OCI-LY3 (cell line): Measurements from ENCODE around the gene TJP3.

Source experiments
- CTCF ChIP-seq: fragments of 200-600, 300-600 bp; sonication (generic); IDR thresholded peaks from 2 replicates; pipeline ENCODE4 v1.5.1; 2014; ENCODE audit warnings: antibody characterized with exemption, low read length, low read depth
- EZH2phosphoT487 ChIP-seq: fragments of 200-600 bp; shearing (Covaris generic); IDR thresholded peaks from 2 replicates; pipeline ENCODE4 v1.6.1; 2018; ENCODE audit warnings: antibody characterized with exemption, mixed run types, low read depth

- TF ChIP-seq CTCF (no peak), EZH2phosphoT487 (no peak)
Measured at GRCh38 chr19:3674784-3675543, 33.2 kb upstream of the TJP3 start.
